GM18507 (cell line): ENCODE results near the gene GFOD2.

ENCODE experiments used
- DNase-seq: peaks from one replicate; pipeline ENCODE4 v3.0.0; 2011; ENCODE audit warnings: low read depth; ENCODE audit not compliant: insufficient read length; ENCODE audit errors: extremely low spot score
- FAIRE-seq: peaks from 2 replicates; lab custom pipeline; 2011; peaks lifted over from hg19 to GRCh38; lab: Jason Lieb, UNC

The GFOD2 gene

DNA sequence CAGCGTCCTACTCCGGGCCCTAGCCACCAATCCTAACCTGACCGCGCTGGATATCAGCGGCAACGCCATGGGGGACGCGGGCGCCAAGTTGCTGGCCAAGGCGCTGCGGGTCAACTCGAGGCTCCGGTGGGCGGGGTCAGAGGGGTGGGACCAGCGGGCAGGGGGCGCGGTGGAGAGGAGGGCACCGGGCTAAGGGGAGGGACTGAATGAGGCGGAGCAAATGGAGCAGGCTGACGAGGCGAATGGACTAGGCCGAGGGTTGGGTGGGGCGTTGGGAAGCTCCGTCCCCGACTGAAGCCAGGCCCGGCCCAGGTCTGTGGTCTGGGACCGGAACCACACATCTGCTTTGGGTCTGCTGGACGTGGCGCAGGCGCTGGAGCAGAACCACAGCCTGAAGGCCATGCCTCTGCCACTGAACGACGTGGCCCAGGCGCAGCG, 69.6 kb downstream of the GFOD2 start:
- DNase-seq (no peak), FAIRE-seq (no peak)

DNA sequence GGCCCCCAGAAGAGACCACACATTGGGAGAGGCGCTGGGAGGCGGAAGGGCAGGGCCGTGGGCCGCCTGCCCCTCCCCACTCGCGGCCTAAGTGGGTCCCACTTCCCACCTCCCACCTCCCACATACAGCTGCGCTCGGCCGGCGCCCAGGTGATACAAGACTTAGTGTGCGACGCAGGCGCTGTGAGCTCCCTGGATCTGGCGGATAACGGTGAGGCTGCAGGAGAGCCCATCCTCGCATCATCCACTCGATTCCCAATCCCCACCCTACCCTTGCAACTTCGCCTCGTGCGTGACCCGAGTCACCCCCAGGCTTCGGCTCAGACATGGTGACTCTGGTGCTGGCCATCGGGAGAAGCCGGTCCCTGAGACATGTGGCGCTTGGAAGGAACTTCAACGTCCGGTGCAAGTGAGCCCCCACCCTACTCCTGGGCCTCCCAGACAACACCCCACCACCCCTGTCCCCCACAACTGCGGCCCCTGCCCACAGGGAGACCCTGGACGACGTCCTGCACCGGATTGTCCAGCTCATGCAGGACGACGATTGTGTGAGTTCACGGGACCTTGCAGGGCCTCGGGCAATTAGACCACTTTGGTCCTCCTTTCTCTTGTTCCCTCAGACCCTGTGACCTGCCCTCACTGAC, 70.2 kb downstream of the GFOD2 start:
- FAIRE-seq, result no peak

DNA sequence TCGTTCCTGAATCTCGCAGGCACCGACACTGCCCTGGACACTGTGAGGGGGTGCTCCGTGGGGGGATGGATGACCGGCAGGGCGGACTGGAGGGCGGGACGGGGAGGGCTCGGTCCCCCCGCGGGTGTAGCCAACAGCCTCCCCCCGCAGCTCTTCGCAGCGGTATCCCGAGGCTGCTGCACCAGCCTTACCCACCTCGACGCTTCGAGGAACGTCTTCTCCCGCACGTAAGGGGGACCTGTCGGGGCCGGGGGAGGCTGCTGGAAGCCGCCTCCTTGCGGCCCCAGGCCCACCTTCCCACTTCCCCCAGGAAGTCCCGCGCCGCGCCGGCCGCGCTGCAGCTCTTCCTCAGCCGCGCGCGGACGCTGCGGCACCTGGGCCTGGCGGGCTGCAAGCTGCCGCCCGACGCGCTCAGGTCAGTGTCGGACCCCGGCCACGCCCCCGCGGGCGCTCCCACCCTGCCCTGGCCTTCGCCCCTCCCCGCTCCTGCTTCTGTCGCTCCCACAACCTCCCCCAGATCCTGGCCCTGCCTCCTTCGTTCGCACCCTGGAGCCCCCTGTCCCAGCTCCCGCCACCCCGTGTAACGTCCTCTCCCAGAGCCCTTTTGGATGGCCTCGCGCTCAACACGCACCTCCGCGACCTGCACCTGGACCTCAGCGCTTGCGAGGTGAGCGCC, 70.9 kb downstream of the GFOD2 start:
- DNase-seq (no peak), FAIRE-seq (no peak)

More for the DNA sequence above, 70.2 kb downstream of the GFOD2 start:
- no peak for DNase-seq

GRCh38 chr16:67647681-67648080, 71.4 kb downstream of the GFOD2 start:
- DNase-seq, result no peak
- no peak for FAIRE-seq

- DNase-seq, result no peak
- FAIRE-seq, result no peak
Observed at GRCh38 chr16:67647111-67647651, 71.9 kb downstream of the GFOD2 start.

DNA sequence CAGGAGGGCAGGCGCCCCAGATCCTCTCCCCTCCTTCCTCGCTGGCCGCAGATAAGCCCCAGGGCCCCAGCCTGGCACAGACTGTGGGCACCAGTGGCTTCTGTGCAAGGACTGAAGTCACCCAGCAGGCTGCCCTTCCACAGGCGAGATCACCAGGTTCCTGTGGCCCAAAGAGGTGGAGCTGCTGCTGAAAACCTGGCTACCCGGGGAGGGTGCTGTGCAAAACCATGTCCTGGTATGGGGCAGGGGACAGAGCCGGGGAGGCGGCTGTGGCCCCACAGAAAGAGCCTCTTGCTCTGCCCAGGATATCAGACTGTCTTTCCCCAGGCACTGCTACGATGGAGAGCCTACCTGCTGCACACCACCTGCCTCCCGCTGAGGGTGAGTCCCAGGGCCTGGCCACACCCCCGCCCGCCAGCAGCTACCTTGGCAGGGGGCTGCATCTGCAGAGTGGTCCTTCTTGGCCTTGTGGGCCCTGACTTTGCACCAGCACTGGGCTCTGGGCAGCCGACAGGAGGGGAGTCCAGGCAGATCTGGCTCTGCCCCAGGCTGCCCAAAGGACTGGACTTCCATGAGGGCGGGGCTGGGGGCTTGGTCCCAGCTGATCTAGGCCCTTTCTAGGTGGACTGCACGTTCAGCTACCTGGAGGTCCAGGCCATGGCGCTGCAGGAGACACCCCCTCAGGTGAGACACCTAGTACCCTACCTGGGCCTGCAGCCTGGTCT, 73.6 kb downstream of the GFOD2 start:
- no peak for FAIRE-seq
- DNase-seq, result no peak

- FAIRE-seq (peak; percentile 21), DNase-seq (no peak)
Observed at GRCh38 chr16:67644038-67644437, 75.1 kb downstream of the GFOD2 start.

DNA sequence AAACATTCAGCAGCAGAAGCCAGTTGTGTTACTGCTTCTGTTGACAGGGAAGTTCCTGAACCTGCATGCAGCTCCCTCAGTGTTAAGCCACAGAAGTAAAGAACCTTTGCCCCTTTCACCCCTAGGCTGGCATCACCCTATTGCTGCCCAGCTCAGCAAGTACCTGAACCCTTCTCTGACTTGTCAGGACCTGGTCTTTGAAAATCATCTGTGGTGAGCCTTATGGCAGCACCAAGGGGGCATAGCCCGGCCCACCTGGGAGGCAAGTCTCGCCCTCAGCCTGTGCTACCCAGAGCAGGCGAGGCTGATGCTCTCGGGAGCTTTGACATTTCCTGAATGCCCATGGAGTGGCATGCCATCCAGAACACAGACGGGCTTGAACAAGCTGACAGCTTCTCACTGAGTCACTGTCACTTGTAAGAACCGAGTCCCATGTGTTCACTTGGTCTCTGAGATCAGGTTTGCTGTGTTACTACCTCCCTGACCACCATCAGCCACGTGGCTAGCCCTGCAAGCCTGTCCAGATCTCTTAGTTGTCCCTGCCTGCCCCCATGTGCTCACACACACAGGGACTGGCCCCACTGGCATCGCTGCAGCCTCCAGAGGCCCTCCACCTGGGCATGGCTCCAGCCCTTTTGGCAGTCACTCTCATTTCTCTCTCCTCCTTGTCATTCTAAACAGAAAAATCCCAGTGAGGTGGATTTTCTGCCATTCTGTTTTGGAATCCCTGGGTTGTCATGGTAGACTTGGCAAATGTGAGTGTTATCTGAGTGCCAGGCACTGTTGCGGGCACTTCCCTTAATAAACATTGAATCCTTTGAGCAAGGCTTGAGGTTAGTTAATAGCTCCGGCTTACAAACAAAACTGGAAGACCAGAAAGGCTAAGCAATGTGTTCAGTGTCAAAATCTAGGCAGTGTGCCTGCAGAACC, 77.1 kb downstream of the GFOD2 start:
- FAIRE-seq (no peak), DNase-seq (no peak)

DNA sequence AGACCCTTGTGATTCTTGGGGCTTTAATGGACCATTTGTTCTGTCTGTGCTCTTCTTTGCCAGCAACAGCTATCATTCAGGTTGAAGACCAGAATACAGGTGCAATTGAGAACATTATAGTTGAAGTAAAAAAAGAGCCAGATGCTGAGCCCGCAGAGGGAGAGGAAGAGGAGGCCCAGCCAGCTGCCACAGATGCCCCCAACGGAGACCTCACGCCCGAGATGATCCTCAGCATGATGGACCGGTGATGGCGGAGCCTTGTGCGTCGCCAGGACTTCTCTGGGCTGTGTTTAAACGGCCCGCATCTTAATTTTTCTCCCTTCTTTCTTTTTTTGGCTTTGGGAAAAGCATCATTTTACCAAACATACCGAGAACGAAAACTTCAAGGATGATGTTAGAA, 81.5 kb downstream of the GFOD2 start:
- no peak for FAIRE-seq

DNA sequence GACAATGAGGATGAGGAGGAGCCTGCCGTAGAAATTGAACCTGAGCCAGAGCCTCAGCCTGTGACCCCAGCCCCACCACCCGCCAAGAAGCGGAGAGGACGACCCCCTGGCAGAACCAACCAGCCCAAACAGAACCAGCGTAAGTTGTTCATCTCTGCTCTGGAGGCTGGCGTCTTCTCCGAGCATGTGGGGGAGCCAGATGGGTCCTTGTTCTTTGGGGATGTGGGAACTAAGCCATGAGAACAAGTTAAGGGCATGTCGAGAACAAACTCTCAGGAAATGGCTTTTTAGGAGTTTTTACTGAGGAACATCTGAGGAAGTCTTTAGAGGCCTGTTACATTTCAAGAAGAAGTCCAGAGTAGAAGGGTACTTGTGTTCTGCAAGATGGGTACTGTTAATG, 82.4 kb downstream of the GFOD2 start:
- DNase-seq, result no peak
- FAIRE-seq, result no peak

More for the DNA sequence above, 81.5 kb downstream of the GFOD2 start:
- no peak for DNase-seq

- no peak for DNase-seq
- FAIRE-seq, result no peak
Observed at GRCh38 chr16:67632415-67633172, 86.5 kb downstream of the GFOD2 start.

GRCh38 chr16:67628216-67628615, 90.9 kb downstream of the GFOD2 start:
- DNase-seq (no peak), FAIRE-seq (no peak)
